GM19452 (cell line): Measurements from ENCODE around the gene KRTAP4-3.
"Not testable (repeated sequence)": the region's sequence is repeated elsewhere in the genome, so short reads cannot be mapped to it uniquely, and the experiment has no call there.

Experiments used
- ATAC-seq: cut with Tn5 transposase; IDR thresholded peaks from one replicate; pipeline ENCODE4 v1.9.1; 2021; ENCODE audit not compliant: unreplicated experiment

The KRTAP4-3 gene

DNA sequence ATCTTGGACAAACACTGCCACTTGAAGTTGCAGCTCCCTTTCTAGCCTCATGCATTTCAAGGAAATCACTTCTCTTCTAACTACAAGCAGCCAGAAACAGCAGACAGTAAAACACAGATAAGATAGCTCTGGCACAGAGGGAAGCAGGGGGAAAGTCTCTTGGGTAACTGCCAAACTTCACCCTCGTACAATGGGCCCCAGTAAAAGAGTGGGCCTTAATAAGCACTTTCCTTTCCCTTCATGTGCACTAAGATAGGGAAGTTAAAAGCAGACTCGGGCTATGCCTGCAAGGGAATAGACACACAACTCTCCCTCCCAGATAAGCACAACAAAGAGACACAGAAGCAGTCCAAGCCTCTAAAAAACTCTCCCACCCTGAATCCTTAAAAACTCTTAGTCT, 14.2 kb downstream of the KRTAP4-3 start:
- no peak for ATAC-seq

DNA sequence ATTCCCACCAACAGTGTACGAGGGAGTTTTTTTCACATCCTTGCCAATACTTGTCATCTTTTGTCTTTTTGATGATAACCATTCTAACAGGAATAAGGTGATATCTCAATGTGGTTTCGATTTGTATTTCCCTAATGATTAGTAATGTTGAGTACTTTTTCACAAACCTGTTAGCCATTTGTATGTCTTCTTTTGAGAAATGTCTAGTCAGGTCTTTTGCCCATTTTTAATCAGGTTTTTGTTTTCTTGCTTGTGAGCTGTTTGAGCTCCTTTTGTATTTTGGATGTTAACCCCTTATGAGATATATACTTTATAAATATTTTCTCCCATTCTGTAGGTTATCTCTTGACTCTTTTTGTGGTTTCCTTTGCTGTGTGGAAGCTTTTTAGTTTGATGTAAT, 16.5 kb downstream of the KRTAP4-3 start:
- no peak for ATAC-seq

GRCh38 chr17:41150026-41150425, 18.0 kb downstream of the KRTAP4-3 start:
- no peak for ATAC-seq

GRCh38 chr17:41149652-41149985, 18.4 kb downstream of the KRTAP4-3 start, which contains the start of gene KRTAP4-5:
Gene KRTAP4-5, minus strand, starts transcription at chr17:41149825. Its CDS starts 58 bp downstream, at chr17:41149767.
- no peak for ATAC-seq

DNA sequence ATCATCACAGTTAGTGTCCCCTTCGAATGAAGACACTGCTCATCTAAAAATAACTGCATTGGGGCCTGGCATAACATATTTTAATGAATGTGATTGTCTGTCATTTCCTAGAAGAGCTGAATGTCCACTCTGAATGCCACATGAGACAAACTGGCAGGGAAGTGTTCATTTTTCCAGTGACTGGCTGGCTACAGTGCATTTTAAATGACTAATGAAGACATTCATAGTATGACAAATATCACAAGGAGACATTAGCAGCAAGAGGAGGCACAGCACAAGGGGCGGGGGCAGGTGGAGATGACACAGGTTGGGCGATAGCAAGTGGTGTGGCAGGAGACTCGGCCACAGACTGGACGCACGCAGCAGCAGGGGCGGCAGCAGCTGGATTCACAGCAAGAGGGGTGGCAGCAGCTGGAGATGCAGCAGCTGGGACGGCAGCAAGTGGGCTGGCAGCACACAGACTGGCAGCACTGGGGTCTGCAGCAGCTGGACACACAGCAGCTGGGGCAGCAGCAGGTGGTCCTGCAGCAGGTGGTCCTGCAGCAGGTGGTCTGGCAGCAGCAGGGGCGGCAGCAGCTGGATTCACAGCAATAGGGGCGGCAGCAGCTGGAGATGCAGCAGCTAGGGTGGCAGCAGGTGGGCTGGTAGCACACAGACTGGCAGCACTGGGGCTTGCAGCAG, 18.9 kb downstream of the KRTAP4-3 start:
- ATAC-seq = not testable (repeated sequence)

- no peak for ATAC-seq
Observed at GRCh38 chr17:41147531-41148204, 20.4 kb downstream of the KRTAP4-3 start.

DNA sequence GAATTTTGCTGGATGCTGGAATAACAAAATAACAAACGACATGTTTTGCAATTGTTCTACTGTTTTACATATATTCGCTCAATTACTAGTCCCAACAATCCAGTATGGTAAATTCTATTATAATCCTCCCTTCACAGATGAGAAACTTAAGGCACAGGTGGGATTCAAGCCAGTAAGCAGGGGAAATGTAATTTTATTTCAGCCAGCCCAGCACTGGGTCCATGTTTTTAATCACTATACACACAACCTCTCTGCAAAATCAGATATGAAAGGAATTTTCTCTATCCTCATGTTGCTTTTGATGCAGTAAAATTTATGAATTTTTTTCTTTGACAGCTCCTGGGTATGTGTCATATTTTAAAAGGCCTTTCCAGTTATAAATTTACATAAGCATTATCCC, 22.8 kb downstream of the KRTAP4-3 start:
- ATAC-seq = no peak

DNA sequence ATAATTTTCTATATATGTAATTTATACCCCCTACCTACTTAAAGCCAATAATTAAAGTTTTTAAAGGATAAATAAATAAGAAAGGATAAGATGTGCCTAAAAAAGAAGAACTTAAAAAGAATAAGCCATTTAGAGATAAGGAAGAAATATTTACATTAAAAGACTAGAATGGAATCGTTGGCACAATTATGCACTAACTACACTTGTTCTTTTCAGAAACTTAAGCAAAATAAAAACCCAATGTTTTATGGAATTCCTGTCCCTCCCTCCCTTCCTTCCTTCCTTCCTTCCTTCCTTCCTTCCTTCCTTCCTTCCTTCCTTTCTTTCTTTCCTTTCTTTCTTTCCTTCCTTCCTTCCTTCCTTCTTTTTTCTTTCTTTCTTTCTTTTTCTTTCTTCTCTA, 23.2 kb downstream of the KRTAP4-3 start:
- no peak for ATAC-seq

DNA sequence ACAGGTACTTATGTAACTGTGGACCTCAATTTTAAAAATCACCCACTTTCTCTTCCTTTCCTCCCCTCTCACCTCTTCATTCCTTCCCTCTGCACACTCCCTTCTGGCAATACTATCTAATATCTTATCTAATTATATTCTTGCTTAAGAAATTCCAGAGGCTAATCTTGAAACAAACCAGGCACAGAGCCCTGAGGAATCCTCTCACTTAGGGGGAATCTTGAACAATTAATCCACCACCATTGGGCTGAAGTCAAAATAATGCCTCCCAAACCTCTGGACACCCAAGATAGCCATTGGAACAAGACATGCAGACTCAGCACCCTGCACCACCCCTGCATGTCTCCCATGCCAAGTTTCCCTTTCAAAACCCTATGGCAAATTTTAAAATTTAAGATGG, 26.7 kb downstream of the KRTAP4-3 start:
- ATAC-seq = no peak

DNA sequence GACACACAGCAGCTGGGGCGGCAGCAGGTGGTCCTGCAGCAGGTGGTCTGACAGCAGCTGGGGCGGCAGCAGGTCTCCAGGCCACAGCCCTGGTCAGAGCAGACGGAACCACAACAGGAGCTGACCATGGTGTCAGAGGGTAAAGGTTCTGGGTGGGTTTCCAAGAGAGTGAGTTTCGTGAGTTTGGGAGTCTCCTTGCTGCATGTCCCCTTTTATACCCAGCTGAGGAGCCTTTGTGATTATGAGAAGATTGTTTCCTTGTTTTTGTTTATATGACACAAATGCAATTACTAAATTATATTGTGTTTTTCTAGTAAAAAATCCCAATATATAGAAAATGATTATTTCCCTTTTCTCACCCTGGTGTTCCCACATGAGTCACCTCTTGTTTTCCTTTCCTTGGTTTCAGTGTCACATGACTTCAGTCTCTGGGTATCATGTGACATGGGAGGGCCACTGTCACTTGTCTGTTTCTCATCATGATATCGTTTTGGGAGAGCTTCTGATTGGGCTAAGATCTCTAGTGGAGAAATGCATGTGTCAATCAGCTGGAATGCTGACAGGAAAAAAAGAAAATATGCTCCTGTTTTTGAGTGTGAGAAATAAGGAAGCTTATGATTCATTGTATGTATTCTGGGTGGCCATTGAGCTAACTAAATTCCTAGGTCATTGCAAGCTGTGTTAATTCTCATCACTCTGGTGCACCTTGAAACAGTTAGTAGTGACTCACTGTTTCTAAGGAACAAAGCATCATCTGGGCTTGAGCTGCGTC, 27.5 kb downstream of the KRTAP4-3 start, which contains the start of gene KRTAP4-6:
Gene KRTAP4-6 (minus strand): TSS at position 185 of the 772 bp plus-strand sequence. CDS start 57 bp downstream, at position 128.
- no peak for ATAC-seq

GRCh38 chr17:41139865-41140264, 28.2 kb downstream of the KRTAP4-3 start:
- not testable (repeated sequence) for ATAC-seq

- no peak for ATAC-seq
Observed at GRCh38 chr17:41133880-41134735, 33.9 kb downstream of the KRTAP4-3 start.

- no peak for ATAC-seq
Observed at GRCh38 chr17:41131979-41132378, 36.0 kb downstream of the KRTAP4-3 start.

- no peak for ATAC-seq
Observed at GRCh38 chr17:41127371-41127770, 40.6 kb downstream of the KRTAP4-3 start.

- no peak for ATAC-seq
Observed at GRCh38 chr17:41126412-41126811, 41.6 kb downstream of the KRTAP4-3 start.

- ATAC-seq = no peak
Observed at GRCh38 chr17:41125064-41125463, 43.0 kb downstream of the KRTAP4-3 start.

DNA sequence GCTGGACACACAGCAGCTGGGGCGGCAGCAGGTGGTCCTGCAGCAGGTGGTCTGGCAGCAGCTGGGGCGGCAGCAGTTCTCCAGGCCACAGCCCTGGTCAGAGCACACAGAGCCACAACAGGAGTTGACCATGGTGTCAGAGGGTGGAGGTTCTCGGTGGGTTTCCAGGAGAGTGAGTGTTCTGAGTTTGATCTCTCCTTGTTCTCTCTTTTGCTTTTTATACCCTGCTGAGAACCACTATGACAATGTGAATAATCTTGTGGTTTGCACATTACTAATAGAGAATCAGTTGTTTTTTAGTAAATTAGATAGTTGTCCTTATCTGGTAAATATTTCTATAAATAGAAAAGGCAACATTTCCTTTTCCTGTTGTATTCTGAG, 44.0 kb downstream of the KRTAP4-3 start, which contains the start of gene KRTAP4-12:
Gene KRTAP4-12 (minus strand): TSS at position 192 of the 381 bp plus-strand sequence. CDS start 60 bp downstream, at position 132.
- ATAC-seq = not testable (repeated sequence)

DNA sequence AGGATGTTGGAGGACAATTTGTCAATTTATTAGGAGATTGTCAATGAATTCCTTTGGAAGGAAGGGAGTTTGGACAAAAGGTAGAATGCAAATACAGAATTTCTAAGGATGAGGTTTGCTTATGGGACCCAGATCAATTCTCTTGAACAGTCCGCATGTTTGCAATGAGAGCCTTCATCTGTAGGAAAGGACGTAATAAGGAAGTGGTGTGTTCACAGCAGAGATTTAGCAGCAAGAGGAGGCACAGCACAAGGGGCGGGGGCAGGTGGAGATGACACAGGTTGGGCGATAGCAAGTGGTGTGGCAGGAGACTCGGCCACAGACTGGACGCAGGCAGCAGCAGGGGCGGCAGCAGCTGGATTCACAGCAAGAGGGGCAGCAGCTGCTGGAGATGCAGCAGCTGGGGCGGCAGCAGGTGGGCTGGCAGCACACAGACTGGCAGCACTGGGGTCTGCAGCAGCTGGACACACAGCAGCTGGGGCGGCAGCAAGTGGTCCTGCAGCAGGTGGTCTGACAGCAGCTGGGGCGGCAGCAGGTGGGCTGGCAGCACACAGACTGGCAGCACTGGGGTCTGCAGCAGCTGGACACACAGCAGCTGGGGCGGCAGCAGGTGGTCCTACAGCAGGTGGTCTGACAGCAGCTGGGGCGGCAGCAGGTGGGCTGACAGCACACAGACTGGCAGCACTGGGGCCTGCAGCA, 44.6 kb downstream of the KRTAP4-3 start:
- ATAC-seq = not testable (repeated sequence)

DNA sequence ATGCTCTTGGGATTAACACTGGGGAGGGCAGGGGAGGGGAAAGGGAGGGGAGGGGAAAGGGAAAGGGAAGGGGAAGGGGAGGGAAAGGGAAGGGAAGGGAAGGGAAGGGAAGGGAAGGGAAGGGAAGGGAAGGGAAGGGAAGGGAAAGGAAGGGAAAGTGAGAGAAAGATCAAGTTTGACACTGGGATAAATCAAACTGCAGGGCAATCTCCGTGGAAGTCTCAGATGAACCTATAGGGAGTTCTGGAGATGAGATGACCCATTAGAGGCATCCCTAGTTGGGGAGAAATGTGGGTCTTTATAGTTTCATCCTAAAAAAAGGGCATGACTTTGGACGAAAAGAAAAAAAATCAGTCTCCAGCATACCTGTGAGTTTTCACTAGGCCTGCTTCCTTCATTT, 46.3 kb downstream of the KRTAP4-3 start:
- ATAC-seq = no peak
